Activated T-cell treated with anti-CD3 and anti-CD28 coated beads, Interleukin-2, amount 50 U/mL, for 4 hours (primary cell): ENCODE data around the gene MOBP. TPM values are rescaled to one million over a fixed set of nuclear protein-coding genes. Genes with fewer than 3 reads are reported as not detected.
A peak's percentile ranks its signal among the peaks of the same experiment; 100 is the strongest.
"Not testable (repeated sequence)": the region's sequence is repeated elsewhere in the genome, so short reads cannot be mapped to it uniquely, and the experiment has no call there.

Experiments used
- ATAC-seq, 2 donors: fragments of 200-7000 bp; cut with Tn5 transposase; one replicate each; pipeline ENCODE4 v1.10.0; 2021
- DNase-seq: peaks from one replicate; pipeline ENCODE4 v3.0.0-alpha.2; 2020
- H3K27me3 Mint-ChIP-seq: one replicate; pipeline ENCODE4 v1.8.0; 2021; ENCODE audit warnings: low read depth, mixed read lengths
- H3K36me3 Mint-ChIP-seq: one replicate; pipeline ENCODE4 v1.8.0; 2022; ENCODE audit warnings: mixed read lengths; ENCODE audit not compliant: insufficient read depth
- H3K4me1 Mint-ChIP-seq: one replicate; pipeline ENCODE4 v1.8.0; 2021; ENCODE audit warnings: low read depth, mixed read lengths
- H3K4me3 Mint-ChIP-seq: one replicate; pipeline ENCODE4 v1.8.0; 2021; ENCODE audit warnings: mild to moderate bottlenecking, moderate library complexity, mixed read lengths
- H3K9me3 Mint-ChIP-seq: one replicate; pipeline ENCODE4 v1.8.0; 2021; ENCODE audit warnings: mixed read lengths
- total RNA-seq, 3 donors: library from RNA; stranded (reverse); gene quantifications; one replicate each; pipeline ENCODE4 v1.2.1, GENCODE V29; 2021

Gene MOBP
- total RNA-seq, result not detected

- no peak within 1 kb of the TSS for H3K4me3 Mint-ChIP-seq
- no peaks in the 10 kb centered on the region for H3K4me1 Mint-ChIP-seq
- ATAC-seq, result no peak
Observed at GRCh38 chr3:39467394-39468107, at the start of gene MOBP. Gene MOBP, plus strand, starts transcription at chr3:39467680. Its CDS starts 34,390 bp downstream, at chr3:39502070.

GRCh38 chr3:39418556-39419225 lies 48.8 kb upstream of the MOBP start:
- not testable (repeated sequence) for H3K9me3 Mint-ChIP-seq, DNase-seq, ATAC-seq, H3K4me1 Mint-ChIP-seq, H3K27me3 Mint-ChIP-seq, H3K4me3 Mint-ChIP-seq
- H3K36me3 Mint-ChIP-seq, result peaks cover 19% of the 10 kb centered on the region

More at GRCh38 chr3:39467394-39468107, at the start of gene MOBP:
- Mint-ChIP-seq H3K27me3 (peaks cover 21% of the 10 kb centered on the region), H3K9me3 (no peaks in the 10 kb centered on the region), H3K36me3 (no peaks in the 10 kb centered on the region)
- DNase-seq, result no peak

DNA sequence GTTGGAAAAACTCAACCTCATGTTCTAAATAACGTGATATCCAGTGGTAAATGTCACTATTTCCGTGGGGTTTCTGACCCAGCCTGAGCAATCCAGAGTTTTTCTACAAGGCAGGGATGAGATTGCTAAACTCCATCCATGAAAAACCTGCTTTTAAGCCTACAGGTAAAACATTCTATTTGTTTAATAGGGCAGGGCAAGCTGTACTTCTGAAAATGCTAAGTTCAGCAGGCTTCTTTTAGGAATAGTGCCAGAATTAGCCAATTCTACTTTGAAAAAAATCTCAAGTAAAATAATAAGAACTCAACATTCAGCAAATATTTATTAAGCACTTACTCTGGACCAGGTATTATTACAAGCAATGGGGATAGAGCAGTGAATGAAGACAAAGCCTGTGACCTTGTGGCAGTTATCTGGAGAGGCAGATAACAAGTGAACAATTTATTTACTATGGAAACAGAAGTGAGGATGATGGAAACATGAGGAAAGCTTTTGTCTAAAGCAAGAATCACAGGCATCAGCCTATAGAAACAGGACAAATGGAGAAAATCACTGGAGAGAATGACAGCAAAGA lies 47.7 kb upstream of the MOBP start:
- no peaks in the 10 kb centered on the region for H3K4me1 Mint-ChIP-seq
- no peak overlapping the region for H3K4me3 Mint-ChIP-seq
- ATAC-seq, result no peak
- peaks cover 1% of the 10 kb centered on the region for H3K27me3 Mint-ChIP-seq
- DNase-seq, result no peak
- no peaks in the 10 kb centered on the region for H3K9me3 Mint-ChIP-seq
- peaks cover 10% of the 10 kb centered on the region for H3K36me3 Mint-ChIP-seq

DNA sequence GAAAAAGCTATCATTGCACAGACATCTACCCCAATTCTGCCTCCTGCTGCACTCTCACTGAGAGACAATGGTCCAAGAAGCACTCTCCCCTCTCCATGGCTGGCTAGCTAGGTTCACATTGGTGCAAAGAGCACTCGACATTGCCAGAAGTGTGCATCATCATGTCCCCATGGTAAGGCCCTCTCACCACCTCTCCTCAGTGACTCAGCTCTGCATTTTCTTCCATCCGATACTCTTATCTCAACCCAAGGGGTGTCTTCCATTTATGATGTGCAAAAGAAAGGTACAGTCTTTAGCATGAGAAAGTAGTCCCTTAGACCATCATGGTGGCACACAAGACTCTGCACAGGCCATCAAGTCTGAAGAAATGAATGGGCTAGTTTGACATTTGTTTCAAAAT lies 46.9 kb upstream of the MOBP start:
- Mint-ChIP-seq H3K4me3 (no peak overlapping the region), H3K27me3 (peaks cover 1% of the 10 kb centered on the region), H3K36me3 (peaks cover 8% of the 10 kb centered on the region), H3K9me3 (no peaks in the 10 kb centered on the region), H3K4me1 (no peaks in the 10 kb centered on the region)
- DNase-seq, result no peak
- no peak for ATAC-seq

DNA sequence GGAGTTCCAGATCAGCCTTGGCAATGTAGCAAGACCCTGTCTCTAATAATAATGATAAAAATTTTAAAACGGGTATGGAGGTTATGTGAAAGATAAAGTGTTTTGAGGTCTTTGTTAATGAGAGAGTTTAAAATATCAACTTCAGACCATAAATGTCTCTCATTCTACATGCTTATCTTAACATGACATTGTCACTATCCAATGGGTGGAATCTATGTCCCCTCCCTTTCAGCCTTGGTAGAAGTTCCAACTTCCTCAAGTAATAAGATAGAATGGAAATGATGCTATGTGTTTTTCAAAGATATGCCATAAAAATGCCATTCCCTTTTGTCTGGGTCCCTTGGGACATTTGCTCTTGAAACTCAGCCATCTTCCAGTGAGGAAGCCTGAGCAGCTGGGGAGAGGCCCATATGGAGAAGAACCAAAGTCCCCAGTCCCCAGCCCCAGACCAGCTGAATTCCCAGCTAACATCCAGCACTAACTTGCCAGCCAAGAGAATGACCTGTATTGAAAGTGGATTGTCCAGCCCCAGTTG lies 44.0 kb upstream of the MOBP start:
- H3K9me3 Mint-ChIP-seq, result no peaks in the 10 kb centered on the region
- DNase-seq, result no peak
- no peak for ATAC-seq
- H3K36me3 Mint-ChIP-seq, result peaks cover 5% of the 10 kb centered on the region
- H3K4me1 Mint-ChIP-seq, result no peaks in the 10 kb centered on the region
- H3K27me3 Mint-ChIP-seq, result peaks cover 1% of the 10 kb centered on the region
- no peak overlapping the region for H3K4me3 Mint-ChIP-seq

- H3K9me3 Mint-ChIP-seq, result no peaks in the 10 kb centered on the region
- H3K27me3 Mint-ChIP-seq, result peaks cover 12% of the 10 kb centered on the region
- DNase-seq, result no peak
- H3K36me3 Mint-ChIP-seq, result peaks cover 1% of the 10 kb centered on the region
- H3K4me1 Mint-ChIP-seq, result no peaks in the 10 kb centered on the region
- no peak for ATAC-seq
- H3K4me3 Mint-ChIP-seq, result no peak overlapping the region
Observed at GRCh38 chr3:39426312-39426711, 41.2 kb upstream of the MOBP start.

DNA sequence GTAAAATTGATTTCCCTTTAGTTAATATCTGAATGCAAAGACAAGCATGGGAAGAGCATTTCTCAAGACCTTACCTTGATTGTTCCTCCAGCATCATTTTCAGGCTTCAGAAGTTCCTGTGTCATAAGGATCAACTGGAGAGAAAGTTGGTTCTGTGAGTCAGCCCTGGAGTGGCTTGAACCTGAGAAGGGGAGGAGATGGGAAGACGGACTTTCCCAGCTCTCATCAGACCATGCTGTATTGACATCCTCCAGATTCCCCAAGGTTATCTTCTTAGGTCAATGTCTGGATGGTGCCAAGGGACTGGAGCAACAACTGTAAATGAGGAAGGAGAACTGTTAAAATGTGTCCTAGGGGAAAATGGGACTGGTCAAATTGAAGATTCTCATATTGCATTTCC lies 40.0 kb upstream of the MOBP start:
- no peak for DNase-seq
- H3K9me3 Mint-ChIP-seq, result no peaks in the 10 kb centered on the region
- H3K4me1 Mint-ChIP-seq, result no peaks in the 10 kb centered on the region
- no peak overlapping the region for H3K4me3 Mint-ChIP-seq
- no peak for ATAC-seq
- peaks cover 15% of the 10 kb centered on the region for H3K27me3 Mint-ChIP-seq
- H3K36me3 Mint-ChIP-seq, result peaks cover 1% of the 10 kb centered on the region

DNA sequence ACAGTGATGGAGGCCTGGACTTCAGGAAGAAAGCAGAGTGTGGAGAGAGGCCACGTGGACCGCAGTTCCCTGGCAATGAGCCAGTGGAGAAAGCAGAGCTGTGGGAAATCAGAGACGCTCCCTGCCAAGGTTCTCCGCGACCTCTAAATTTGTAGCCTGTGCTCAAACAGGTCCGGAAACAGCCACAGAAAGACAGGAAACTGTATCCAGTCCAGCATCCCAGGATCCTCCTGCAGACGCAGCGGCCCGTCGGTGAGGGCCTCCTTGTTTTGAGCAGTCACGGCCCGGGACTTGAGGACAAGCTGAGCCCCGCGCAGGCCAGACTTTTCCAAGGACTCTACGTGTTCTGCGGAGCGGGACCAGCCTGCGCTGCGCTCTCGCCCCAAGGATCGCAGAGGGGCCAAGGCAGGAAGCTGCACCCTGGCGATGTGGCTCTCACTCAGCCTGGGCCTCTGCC lies 38.7 kb upstream of the MOBP start:
- no peaks in the 10 kb centered on the region for H3K9me3 Mint-ChIP-seq

DNA sequence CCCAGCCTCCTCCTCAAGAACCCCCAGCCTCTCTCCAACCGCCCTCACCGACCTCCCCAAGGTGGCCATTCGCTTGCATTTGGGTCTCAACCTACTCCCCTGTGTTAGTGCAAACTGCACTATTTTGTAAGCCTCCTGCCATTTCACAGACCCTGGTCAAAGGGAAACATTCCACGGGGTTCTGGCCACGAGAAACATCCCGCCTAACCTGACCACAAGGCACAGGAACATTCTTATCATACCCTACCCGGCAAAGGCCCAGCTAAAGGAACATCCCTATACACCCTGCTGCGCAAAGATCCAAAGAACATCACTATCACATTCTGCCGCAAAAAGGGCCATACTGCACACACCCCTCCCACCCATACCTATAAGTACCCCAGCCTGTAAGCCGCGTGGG lies 38.0 kb upstream of the MOBP start:
- no peaks in the 10 kb centered on the region for H3K4me1 Mint-ChIP-seq
- ATAC-seq (no peak), DNase-seq (no peak)
- no peak overlapping the region for H3K4me3 Mint-ChIP-seq
- peaks cover 17% of the 10 kb centered on the region for H3K27me3 Mint-ChIP-seq
- peaks cover 1% of the 10 kb centered on the region for H3K36me3 Mint-ChIP-seq
- no peaks in the 10 kb centered on the region for H3K9me3 Mint-ChIP-seq

More for the DNA sequence above, 38.7 kb upstream of the MOBP start:
- ATAC-seq (no peak), DNase-seq (no peak)
- Mint-ChIP-seq H3K27me3 (peaks cover 15% of the 10 kb centered on the region), H3K4me3 (no peak overlapping the region), H3K4me1 (no peaks in the 10 kb centered on the region), H3K36me3 (peaks cover 1% of the 10 kb centered on the region)

DNA sequence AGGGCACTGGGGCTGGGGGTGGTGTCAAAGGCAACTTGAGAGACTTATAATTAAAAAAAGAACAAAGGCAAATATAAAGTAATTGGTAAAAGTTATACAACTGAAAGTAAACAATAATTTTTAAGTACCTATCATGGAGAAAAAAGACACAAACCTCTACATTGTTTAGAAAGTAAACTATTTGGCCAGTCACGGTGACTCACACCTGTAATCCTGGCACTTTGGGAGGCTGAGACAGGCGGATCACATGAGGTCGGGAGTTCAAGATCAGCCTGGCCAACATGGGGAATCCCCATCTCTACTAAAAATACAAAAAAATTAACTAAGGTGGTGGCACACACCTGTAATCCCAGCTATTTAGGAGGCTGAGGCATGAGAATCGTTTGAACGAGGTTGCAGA lies 35.1 kb upstream of the MOBP start:
- H3K27me3 Mint-ChIP-seq, result peaks cover 17% of the 10 kb centered on the region
- no peaks in the 10 kb centered on the region for H3K4me1 Mint-ChIP-seq
- no peaks in the 10 kb centered on the region for H3K9me3 Mint-ChIP-seq
- no peak for ATAC-seq
- no peak overlapping the region for H3K4me3 Mint-ChIP-seq
- peaks cover 1% of the 10 kb centered on the region for H3K36me3 Mint-ChIP-seq
- DNase-seq, result no peak

DNA sequence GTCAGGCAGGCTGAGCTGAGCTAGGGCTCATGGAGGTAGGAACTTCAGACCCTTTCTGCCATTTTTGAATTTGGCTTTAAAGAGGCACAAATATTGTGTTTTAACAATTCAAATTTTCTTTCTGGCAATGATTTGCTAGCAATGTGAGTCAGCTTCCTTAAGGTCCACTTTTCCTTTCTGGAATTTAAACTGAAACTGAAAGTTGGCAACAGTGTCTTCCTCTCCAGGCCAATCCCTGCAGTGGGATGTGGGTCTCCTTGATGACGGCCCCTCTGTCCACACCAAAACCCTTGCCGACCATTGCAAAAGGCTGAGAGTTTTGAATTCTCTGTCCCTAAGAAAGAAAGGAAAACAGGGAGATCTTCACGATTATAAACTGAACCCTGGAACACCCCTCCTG lies 33.8 kb upstream of the MOBP start:
- H3K4me3 Mint-ChIP-seq, result no peak overlapping the region
- ATAC-seq, result no peak
- peaks cover 1% of the 10 kb centered on the region for H3K36me3 Mint-ChIP-seq
- no peak for DNase-seq
- H3K9me3 Mint-ChIP-seq, result no peaks in the 10 kb centered on the region
- no peaks in the 10 kb centered on the region for H3K4me1 Mint-ChIP-seq
- peaks cover 17% of the 10 kb centered on the region for H3K27me3 Mint-ChIP-seq

DNA sequence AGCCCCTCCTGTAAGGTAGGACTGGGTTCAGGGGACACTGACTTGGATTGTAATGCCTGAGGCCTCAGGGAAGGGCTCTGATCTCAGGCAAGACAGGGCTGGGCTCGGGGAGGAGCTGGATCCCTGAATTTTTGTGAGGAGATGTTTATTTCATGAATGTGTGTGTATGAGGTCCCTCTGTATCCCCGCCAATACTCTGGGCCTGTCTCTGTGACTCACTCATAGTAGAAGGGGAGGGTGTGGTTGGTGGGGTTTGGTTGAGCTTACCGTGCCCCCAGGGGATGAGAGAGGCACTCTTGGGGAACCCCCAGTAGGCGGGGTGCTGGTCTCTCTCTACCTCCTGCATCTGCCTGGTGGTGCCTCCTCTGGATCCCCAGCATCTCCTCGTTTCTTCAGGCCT lies 32.9 kb upstream of the MOBP start:
- Mint-ChIP-seq H3K27me3 (peaks cover 17% of the 10 kb centered on the region), H3K4me1 (no peaks in the 10 kb centered on the region), H3K36me3 (peaks cover 1% of the 10 kb centered on the region), H3K4me3 (no peak overlapping the region), H3K9me3 (no peaks in the 10 kb centered on the region)
- ATAC-seq, result peak; percentile 40 to 70
- no peak for DNase-seq

GRCh38 chr3:39435006-39435748 lies 32.3 kb upstream of the MOBP start:
- no peaks in the 10 kb centered on the region for H3K4me1 Mint-ChIP-seq
- peaks cover 1% of the 10 kb centered on the region for H3K36me3 Mint-ChIP-seq

DNA sequence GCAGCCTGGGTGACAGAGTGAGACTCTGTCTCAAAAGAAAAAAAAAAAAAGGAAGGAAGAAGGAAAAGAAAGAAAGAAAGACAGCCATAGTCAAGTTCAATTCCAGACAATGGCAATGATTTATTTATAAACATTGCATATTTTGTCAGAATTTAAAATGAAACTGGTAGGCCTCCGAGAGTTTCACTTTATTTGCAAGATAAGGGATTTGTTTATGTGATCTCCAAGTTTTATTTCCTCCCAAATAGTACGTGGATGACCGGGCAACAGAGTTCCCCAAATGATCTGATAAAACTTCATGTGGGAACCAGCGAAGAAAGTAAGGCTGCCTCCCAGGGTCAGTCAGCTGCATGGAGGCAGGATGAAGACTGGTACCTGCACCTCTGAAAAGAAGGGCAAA lies 28.6 kb upstream of the MOBP start:
- ATAC-seq, result no peak
- H3K9me3 Mint-ChIP-seq, result no peaks in the 10 kb centered on the region
- no peak overlapping the region for H3K4me3 Mint-ChIP-seq
- no peaks in the 10 kb centered on the region for H3K36me3 Mint-ChIP-seq
- DNase-seq, result no peak
- H3K27me3 Mint-ChIP-seq, result peaks cover 2% of the 10 kb centered on the region
- no peaks in the 10 kb centered on the region for H3K4me1 Mint-ChIP-seq

More at GRCh38 chr3:39435006-39435748, 32.3 kb upstream of the MOBP start:
- peaks cover 13% of the 10 kb centered on the region for H3K27me3 Mint-ChIP-seq
- H3K4me3 Mint-ChIP-seq, result no peak overlapping the region
- H3K9me3 Mint-ChIP-seq, result no peaks in the 10 kb centered on the region
- no peak for DNase-seq
- ATAC-seq, result no peak
